WTC11 (cell line): Measurements from ENCODE around the gene PRR5. TPM values are rescaled to one million over a fixed set of nuclear protein-coding genes. Genes with fewer than 3 reads are reported as not detected.
A peak's percentile ranks its signal among the peaks of the same experiment; 100 is the strongest.

Experiments
- ATAC-seq: fragments of 200-7000 bp; cut with Tn5 transposase; 2 replicates; pipeline ENCODE4 v1.10.0; 2021; ENCODE audit warnings: mild to moderate bottlenecking, moderate library complexity
- CTCF ChIA-PET: fragments of 300-600 bp; sonication (Branson Sonifier 250); formaldehyde crosslinking; loops from one replicate; lab custom pipeline; 2021; ENCODE audit warnings: antibody characterized with exemption; lab: Charles Lee
- POLR2A ChIA-PET: fragments of 350-600 bp; sonication (Branson Sonifier 250); formaldehyde crosslinking; loops from one replicate; lab custom pipeline; 2021; ENCODE audit warnings: antibody characterized with exemption; lab: Charles Lee
- DNase-seq: peaks from one replicate; pipeline ENCODE4 v3.0.0; 2021; ENCODE audit warnings: low spot score
- H3K27ac Mint-ChIP-seq: 2 replicates; pipeline ENCODE4 v1.8.0; 2021; ENCODE audit warnings: mixed read lengths
- H3K27me3 Mint-ChIP-seq: 2 replicates; pipeline ENCODE4 v1.8.0; 2021; ENCODE audit warnings: low read depth, mild to moderate bottlenecking, moderate library complexity, mixed read lengths
- H3K36me3 Mint-ChIP-seq: 2 replicates; pipeline ENCODE4 v1.8.0; 2021; ENCODE audit warnings: mixed read lengths
- H3K4me1 Mint-ChIP-seq: 2 replicates; pipeline ENCODE4 v1.8.0; 2022; ENCODE audit warnings: mixed read lengths
- H3K4me3 Mint-ChIP-seq: 2 replicates; pipeline ENCODE4 v1.8.0; 2021; ENCODE audit warnings: mild to moderate bottlenecking, moderate library complexity, mixed read lengths
- H3K9me3 Mint-ChIP-seq: 2 replicates; pipeline ENCODE4 v1.8.0; 2021; ENCODE audit warnings: mixed read lengths
- ESRRA ChIP-seq: sonication (generic); formaldehyde crosslinking; IDR thresholded peaks from 2 replicates; pipeline ENCODE4 v1.8.1; 2022; ENCODE audit warnings: mild to moderate bottlenecking, missing genetic modification reagents, borderline replicate concordance
- ETV6 ChIP-seq: sonication (generic); formaldehyde crosslinking; IDR thresholded peaks from 2 replicates; pipeline ENCODE4 v1.8.1; 2022; ENCODE audit warnings: mild to moderate bottlenecking, missing genetic modification reagents
- GRHL2 ChIP-seq: fragments of 250-450 bp; sonication (Bioruptor Pico); IDR thresholded peaks from 2 replicates; pipeline ENCODE4 v1.8.0; 2022; ENCODE audit warnings: mild to moderate bottlenecking, moderate library complexity; ENCODE audit not compliant: insufficient replicate concordance, severe bottlenecking
- IRF2 ChIP-seq: sonication (generic); formaldehyde crosslinking; IDR thresholded peaks from 2 replicates; pipeline ENCODE4 v1.8.0; 2022; ENCODE audit warnings: low read depth, missing genetic modification reagents, borderline replicate concordance
- JAZF1 ChIP-seq: fragments of 250-450 bp; sonication (Bioruptor Pico); IDR thresholded peaks from 2 replicates; pipeline ENCODE4 v1.9.0; 2021; ENCODE audit warnings: moderate library complexity, mild to moderate bottlenecking, inconsistent platforms
- NR1H2 ChIP-seq: sonication (generic); formaldehyde crosslinking; IDR thresholded peaks from 2 replicates; pipeline ENCODE4 v1.9.0; 2021; ENCODE audit warnings: mild to moderate bottlenecking, moderate library complexity, missing genetic modification reagents
- OVOL2 ChIP-seq: fragments of 250-450 bp; sonication (Bioruptor Pico); IDR thresholded peaks from 2 replicates; pipeline ENCODE4 v1.9.0; 2021; ENCODE audit warnings: mild to moderate bottlenecking, borderline replicate concordance
- SMAD4 ChIP-seq: sonication (generic); formaldehyde crosslinking; IDR thresholded peaks from 2 replicates; pipeline ENCODE4 v1.8.0; 2022; ENCODE audit warnings: mild to moderate bottlenecking, missing genetic modification reagents
- ZNF396 ChIP-seq: fragments of 250-450 bp; sonication (Bioruptor Pico); IDR thresholded peaks from 2 replicates; pipeline ENCODE4 v1.8.0; 2021; ENCODE audit warnings: mild to moderate bottlenecking, moderate library complexity, borderline replicate concordance
- ZNF423 ChIP-seq: fragments of 250-450 bp; sonication (Bioruptor Pico); IDR thresholded peaks from 2 replicates; pipeline ENCODE4 v2.1.2; 2022; ENCODE audit warnings: mild to moderate bottlenecking, moderate library complexity
- total RNA-seq: library from RNA; stranded (reverse); gene quantifications from 3 replicates; pipeline ENCODE4 v1.2.3, GENCODE V29; 2021
- TF ChIP-seq, protein P1 (sequence below): fragments of 250-450 bp; sonication (Bioruptor Pico); IDR thresholded peaks from 2 replicates; pipeline ENCODE4 v1.9.0; 2021; ENCODE audit warnings: mild to moderate bottlenecking
- TF ChIP-seq, protein P2 (sequence below): fragments of 250-450 bp; sonication (Bioruptor Pico); IDR thresholded peaks from 2 replicates; pipeline ENCODE4 v1.9.0; 2021; ENCODE audit warnings: moderate library complexity, mild to moderate bottlenecking, inconsistent platforms, borderline replicate concordance
- TF ChIP-seq, protein P3 (sequence below): sonication (generic); formaldehyde crosslinking; conservative IDR thresholded peaks from 2 replicates; pipeline ENCODE4 v1.8.1; 2023; ENCODE audit warnings: mild to moderate bottlenecking, low read depth, missing genetic modification reagents, moderate library complexity
- TF ChIP-seq, protein P4 (sequence below): fragments of 250-450 bp; sonication (Bioruptor Pico); IDR thresholded peaks from 2 replicates; pipeline ENCODE4 v1.9.0; 2021; ENCODE audit warnings: mild to moderate bottlenecking, borderline replicate concordance

PRR5 gene
- total RNA-seq, 1 experiment from 2014 or later, result 15.6 TPM

DNA sequence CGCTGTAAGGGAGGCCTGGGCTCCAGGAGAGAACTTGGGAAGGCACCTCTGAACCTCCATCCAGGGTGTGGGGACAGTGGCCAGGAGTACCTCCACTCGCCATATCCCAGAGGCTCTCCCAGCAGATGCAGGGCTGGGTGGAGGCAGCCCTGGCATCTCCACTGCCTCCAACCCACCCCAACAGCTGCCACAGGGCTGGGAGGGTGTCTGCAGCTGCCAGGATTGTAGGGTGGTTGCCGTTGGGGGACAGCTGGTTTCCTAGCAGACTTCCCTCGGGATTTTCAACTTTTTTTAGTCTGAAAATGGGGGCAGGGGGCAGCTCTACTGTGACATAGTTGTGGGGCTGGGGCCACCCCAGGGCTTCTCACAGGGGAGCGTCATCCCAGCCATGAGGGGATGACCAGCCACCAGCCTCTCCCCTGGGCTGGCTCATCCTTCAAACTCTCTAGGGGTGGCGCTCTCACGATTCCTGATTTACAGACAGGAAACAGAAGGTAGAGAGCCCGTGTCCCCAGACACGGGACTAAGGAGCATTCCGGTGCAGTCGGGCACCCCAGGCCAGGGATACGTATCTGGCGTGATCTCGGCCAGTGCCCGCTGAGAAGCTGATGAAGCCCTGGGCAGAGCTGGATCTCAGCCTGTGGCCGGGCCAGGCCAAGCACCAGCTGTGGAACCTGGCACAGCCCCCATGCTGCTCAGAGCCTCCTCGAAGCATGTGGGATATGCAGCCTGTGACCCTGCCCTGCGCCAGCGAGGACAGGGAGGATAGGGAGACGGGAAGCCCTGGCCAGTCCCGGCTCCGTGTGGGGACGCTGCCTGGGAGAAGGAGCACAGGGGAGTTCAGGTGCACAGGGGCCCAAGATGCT lies 9.9 kb downstream of the PRR5 start:
- no peak; the same call in 1 of the 2 replicates for ATAC-seq
- H3K36me3 Mint-ChIP-seq, result no peaks in the 10 kb centered on the region
- H3K27ac Mint-ChIP-seq, result peak overlapping the region; percentile 16; the same call in 1 of the 2 replicates
- H3K27me3 Mint-ChIP-seq, result no peaks in the 10 kb centered on the region
- DNase-seq, result no peak
- peaks cover 2% of the 10 kb centered on the region; the same call in 1 of the 2 replicates for H3K4me1 Mint-ChIP-seq
- CTCF ChIA-PET, result interaction anchor here (0.9 to 1.7 kb wide), 2 partner anchors 13 to 42 kb away, joined by 3 to 5 read pairs; no protein-coding TSS in a partner anchor
- H3K4me3 Mint-ChIP-seq, result no peak overlapping the region
- H3K9me3 Mint-ChIP-seq, result no peaks in the 10 kb centered on the region
- POLR2A ChIA-PET, result interaction anchor here (0.5 kb wide), 1 partner anchor 419 kb away, joined by 3 read pairs; no protein-coding TSS in a partner anchor
- TF ChIP-seq, protein P1, sequence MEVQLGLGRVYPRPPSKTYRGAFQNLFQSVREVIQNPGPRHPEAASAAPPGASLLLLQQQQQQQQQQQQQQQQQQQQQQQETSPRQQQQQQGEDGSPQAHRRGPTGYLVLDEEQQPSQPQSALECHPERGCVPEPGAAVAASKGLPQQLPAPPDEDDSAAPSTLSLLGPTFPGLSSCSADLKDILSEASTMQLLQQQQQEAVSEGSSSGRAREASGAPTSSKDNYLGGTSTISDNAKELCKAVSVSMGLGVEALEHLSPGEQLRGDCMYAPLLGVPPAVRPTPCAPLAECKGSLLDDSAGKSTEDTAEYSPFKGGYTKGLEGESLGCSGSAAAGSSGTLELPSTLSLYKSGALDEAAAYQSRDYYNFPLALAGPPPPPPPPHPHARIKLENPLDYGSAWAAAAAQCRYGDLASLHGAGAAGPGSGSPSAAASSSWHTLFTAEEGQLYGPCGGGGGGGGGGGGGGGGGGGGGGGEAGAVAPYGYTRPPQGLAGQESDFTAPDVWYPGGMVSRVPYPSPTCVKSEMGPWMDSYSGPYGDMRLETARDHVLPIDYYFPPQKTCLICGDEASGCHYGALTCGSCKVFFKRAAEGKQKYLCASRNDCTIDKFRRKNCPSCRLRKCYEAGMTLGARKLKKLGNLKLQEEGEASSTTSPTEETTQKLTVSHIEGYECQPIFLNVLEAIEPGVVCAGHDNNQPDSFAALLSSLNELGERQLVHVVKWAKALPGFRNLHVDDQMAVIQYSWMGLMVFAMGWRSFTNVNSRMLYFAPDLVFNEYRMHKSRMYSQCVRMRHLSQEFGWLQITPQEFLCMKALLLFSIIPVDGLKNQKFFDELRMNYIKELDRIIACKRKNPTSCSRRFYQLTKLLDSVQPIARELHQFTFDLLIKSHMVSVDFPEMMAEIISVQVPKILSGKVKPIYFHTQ (CRISPR knock-in tag), result no peak

DNA sequence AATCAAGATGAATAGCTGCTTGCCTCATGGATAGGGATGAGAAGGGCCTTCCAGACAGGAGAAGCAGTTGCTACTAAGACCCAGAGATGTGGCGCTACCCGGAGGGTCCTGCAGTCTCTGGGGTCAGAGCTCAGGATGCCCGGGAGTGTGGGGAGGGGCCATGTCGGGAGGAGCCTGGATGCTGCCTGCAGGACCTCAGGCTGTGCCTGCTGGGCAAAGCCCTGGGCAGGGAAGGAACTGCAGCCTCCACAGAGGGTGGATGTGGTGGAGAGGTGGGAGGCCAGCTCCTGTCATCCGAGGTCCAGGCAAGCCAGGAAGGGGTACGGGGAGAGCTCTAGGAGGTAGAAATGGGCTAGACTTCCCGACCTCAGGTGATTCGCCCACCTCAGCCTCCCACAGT lies 11.0 kb downstream of the PRR5 start:
- H3K27ac Mint-ChIP-seq, result no peak overlapping the region
- no peaks in the 10 kb centered on the region for H3K9me3 Mint-ChIP-seq
- H3K36me3 Mint-ChIP-seq, result no peaks in the 10 kb centered on the region
- no peak for ATAC-seq
- H3K4me1 Mint-ChIP-seq, result peaks cover 2% of the 10 kb centered on the region; the same call in 1 of the 2 replicates
- H3K27me3 Mint-ChIP-seq, result no peaks in the 10 kb centered on the region
- no peak for TF ChIP-seq NR1H2
- TF ChIP-seq ETV6 (CRISPR knock-in tag), result no peak
- TF ChIP-seq, protein P2, sequence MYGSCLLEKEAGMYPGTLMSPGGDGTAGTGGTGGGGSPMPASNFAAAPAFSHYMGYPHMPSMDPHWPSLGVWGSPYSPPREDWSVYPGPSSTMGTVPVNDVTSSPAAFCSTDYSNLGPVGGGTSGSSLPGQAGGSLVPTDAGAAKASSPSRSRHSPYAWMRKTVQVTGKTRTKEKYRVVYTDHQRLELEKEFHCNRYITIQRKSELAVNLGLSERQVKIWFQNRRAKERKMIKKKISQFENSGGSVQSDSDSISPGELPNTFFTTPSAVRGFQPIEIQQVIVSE, result no peak
- POLR2A ChIA-PET, result no interaction called here
- H3K4me3 Mint-ChIP-seq, result no peak overlapping the region
- CTCF ChIA-PET, result interaction anchor here (0.9 to 1.7 kb wide), 3 partner anchors 10 to 43 kb away, joined by 3 read pairs; no protein-coding TSS in a partner anchor
- DNase-seq, result no peak

DNA sequence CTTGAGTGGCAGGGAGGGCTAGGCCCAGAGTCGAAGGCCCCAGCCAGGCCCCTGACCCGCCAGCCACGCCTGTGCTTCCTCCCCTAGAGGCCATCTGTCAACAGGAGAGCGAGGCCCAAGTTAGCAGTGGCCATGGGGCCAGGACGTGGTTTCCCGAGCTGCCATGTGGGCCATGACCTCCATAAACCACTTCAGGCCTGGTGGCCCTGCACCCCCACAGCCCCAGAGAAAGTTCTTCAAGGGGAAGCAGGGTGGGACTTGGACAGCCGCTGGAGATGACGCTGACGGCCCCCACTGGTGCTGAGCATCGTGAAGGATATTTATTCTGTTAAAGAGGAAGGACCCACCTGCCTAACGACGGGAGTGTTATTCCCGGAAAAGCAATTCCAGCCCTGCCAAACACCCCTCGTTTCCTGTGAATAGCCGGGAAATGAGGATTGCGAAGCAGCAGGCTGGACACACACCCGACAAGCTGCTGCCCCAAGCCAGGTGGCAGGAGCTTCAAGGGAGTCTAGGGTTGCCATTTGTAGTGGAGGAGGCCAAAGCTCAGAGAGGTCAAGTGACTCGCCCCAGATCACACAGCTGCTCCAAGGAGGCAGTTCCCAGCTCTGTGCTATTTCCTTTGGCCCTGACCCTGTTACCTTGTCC lies 12.8 kb downstream of the PRR5 start:
- no peak overlapping the region for H3K4me3 Mint-ChIP-seq
- no peaks in the 10 kb centered on the region for H3K27me3 Mint-ChIP-seq
- H3K4me1 Mint-ChIP-seq, result peaks cover 2% of the 10 kb centered on the region; the same call in 1 of the 2 replicates
- ChIA-PET POLR2A (no interaction called here), CTCF (interaction anchor here (0.9 to 1.5 kb wide), 2 partner anchors 30 to 106 kb away, joined by 4 to 6 read pairs; no protein-coding TSS in a partner anchor)
- no peak overlapping the region for H3K27ac Mint-ChIP-seq
- no peak for TF ChIP-seq OVOL2 (CRISPR knock-in tag)
- TF ChIP-seq, protein P3, sequence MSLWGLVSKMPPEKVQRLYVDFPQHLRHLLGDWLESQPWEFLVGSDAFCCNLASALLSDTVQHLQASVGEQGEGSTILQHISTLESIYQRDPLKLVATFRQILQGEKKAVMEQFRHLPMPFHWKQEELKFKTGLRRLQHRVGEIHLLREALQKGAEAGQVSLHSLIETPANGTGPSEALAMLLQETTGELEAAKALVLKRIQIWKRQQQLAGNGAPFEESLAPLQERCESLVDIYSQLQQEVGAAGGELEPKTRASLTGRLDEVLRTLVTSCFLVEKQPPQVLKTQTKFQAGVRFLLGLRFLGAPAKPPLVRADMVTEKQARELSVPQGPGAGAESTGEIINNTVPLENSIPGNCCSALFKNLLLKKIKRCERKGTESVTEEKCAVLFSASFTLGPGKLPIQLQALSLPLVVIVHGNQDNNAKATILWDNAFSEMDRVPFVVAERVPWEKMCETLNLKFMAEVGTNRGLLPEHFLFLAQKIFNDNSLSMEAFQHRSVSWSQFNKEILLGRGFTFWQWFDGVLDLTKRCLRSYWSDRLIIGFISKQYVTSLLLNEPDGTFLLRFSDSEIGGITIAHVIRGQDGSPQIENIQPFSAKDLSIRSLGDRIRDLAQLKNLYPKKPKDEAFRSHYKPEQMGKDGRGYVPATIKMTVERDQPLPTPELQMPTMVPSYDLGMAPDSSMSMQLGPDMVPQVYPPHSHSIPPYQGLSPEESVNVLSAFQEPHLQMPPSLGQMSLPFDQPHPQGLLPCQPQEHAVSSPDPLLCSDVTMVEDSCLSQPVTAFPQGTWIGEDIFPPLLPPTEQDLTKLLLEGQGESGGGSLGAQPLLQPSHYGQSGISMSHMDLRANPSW (CRISPR knock-in tag), result no peak
- ATAC-seq (no peak), DNase-seq (no peak)
- no peaks in the 10 kb centered on the region for H3K9me3 Mint-ChIP-seq
- H3K36me3 Mint-ChIP-seq, result no peaks in the 10 kb centered on the region

DNA sequence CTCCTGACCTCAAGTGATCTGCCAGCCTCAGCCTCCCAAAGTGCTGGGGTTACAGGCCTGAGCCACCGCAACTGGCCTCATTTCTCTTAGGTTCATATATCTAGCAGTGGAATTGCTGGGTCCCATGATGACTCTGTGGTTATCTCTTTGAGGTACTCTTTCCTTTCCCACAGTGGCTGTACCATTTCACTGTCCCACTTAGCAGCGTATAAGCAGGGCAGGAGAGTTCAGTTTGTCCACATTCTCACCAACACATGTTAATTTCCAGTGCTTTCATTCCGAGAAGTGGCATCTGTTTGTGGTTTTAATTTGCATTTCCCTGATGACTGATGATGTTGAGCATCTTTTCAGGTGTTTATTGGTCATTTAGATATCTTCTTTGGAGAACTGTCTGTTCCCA lies 16.4 kb downstream of the PRR5 start:
- Mint-ChIP-seq H3K27me3 (no peaks in the 10 kb centered on the region), H3K36me3 (no peaks in the 10 kb centered on the region), H3K4me1 (peaks cover 8% of the 10 kb centered on the region), H3K9me3 (no peaks in the 10 kb centered on the region), H3K4me3 (no peak overlapping the region), H3K27ac (no peak overlapping the region; the same call in 1 of the 2 replicates)
- DNase-seq (no peak), ATAC-seq (no peak)
- CTCF ChIA-PET, result interaction anchor here (0.7 to 1.1 kb wide), 2 partner anchors 11 to 33 kb away, joined by 3 to 6 read pairs; no protein-coding TSS in a partner anchor
- POLR2A ChIA-PET, result interaction anchor here (0.7 kb wide), 1 partner anchor 87 kb away, joined by 3 read pairs; no protein-coding TSS in a partner anchor
- TF ChIP-seq IRF2 (CRISPR knock-in tag) (no peak), ZNF396 (CRISPR knock-in tag) (no peak), GRHL2 (CRISPR knock-in tag) (no peak), ESRRA (CRISPR knock-in tag) (no peak), ETV6 (CRISPR knock-in tag) (no peak), ZNF423 (CRISPR knock-in tag) (no peak), JAZF1 (CRISPR knock-in tag) (no peak), SMAD4 (CRISPR knock-in tag) (no peak)
- TF ChIP-seq, protein P4, sequence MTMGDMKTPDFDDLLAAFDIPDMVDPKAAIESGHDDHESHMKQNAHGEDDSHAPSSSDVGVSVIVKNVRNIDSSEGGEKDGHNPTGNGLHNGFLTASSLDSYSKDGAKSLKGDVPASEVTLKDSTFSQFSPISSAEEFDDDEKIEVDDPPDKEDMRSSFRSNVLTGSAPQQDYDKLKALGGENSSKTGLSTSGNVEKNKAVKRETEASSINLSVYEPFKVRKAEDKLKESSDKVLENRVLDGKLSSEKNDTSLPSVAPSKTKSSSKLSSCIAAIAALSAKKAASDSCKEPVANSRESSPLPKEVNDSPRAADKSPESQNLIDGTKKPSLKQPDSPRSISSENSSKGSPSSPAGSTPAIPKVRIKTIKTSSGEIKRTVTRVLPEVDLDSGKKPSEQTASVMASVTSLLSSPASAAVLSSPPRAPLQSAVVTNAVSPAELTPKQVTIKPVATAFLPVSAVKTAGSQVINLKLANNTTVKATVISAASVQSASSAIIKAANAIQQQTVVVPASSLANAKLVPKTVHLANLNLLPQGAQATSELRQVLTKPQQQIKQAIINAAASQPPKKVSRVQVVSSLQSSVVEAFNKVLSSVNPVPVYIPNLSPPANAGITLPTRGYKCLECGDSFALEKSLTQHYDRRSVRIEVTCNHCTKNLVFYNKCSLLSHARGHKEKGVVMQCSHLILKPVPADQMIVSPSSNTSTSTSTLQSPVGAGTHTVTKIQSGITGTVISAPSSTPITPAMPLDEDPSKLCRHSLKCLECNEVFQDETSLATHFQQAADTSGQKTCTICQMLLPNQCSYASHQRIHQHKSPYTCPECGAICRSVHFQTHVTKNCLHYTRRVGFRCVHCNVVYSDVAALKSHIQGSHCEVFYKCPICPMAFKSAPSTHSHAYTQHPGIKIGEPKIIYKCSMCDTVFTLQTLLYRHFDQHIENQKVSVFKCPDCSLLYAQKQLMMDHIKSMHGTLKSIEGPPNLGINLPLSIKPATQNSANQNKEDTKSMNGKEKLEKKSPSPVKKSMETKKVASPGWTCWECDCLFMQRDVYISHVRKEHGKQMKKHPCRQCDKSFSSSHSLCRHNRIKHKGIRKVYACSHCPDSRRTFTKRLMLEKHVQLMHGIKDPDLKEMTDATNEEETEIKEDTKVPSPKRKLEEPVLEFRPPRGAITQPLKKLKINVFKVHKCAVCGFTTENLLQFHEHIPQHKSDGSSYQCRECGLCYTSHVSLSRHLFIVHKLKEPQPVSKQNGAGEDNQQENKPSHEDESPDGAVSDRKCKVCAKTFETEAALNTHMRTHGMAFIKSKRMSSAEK (CRISPR knock-in tag), result no peak
